ENCODE measurements around the gene DCHS1. TPM values are rescaled to one million over a fixed set of nuclear protein-coding genes. Genes with fewer than 3 reads are reported as not detected.

The DCHS1 gene
- total RNA-seq, 1 experiment from 2014 or later: 14.2 TPM

- peak; percentile 77 for TF ChIP-seq FOXK1 (CRISPR knock-in tag; IDR thresholded peaks at IDR 0.05)
- TF ChIP-seq SMAD3 (CRISPR knock-in tag; IDR thresholded peaks at IDR 0.05; ENCODE audit: borderline replicate concordance): no peak
- TF ChIP-seq NFE2L1 (CRISPR knock-in tag; IDR thresholded peaks at IDR 0.05): no peak
- TF ChIP-seq CDX4 (CRISPR knock-in tag; IDR thresholded peaks at IDR 0.05; ENCODE audit: borderline replicate concordance): 0 out of 2 replicates have a peak, but pooled peaks have one; percentile 27
- no peak for TF ChIP-seq ZNF532 (CRISPR knock-in tag; IDR thresholded peaks at IDR 0.05; ENCODE audit: borderline replicate concordance)
- TF ChIP-seq GRHL2 (CRISPR knock-in tag; IDR thresholded peaks at IDR 0.05; ENCODE audit: insufficient replicate concordance, severe bottlenecking): no peak
- peak; percentile 85 for TF ChIP-seq CREM (CRISPR knock-in tag; IDR thresholded peaks at IDR 0.05)
- no peak for TF ChIP-seq ZNF425 (CRISPR knock-in tag; conservative IDR thresholded peaks at IDR 0.05)
- no peak for TF ChIP-seq ARID4B (CRISPR knock-in tag; IDR thresholded peaks at IDR 0.05; ENCODE audit: borderline replicate concordance)
- no peak for TF ChIP-seq NR1H2 (CRISPR knock-in tag; IDR thresholded peaks at IDR 0.05)
- TF ChIP-seq ZNF671 (CRISPR knock-in tag; IDR thresholded peaks at IDR 0.05): no peak
- TF ChIP-seq ESRRA (CRISPR knock-in tag; IDR thresholded peaks at IDR 0.05; ENCODE audit: borderline replicate concordance): no peak
- TF ChIP-seq ZNF138 (CRISPR knock-in tag; conservative IDR thresholded peaks at IDR 0.05): no peak
- no peak for TF ChIP-seq HMGA2 (CRISPR knock-in tag; IDR thresholded peaks at IDR 0.05)
- no peak for TF ChIP-seq ZMAT4 (CRISPR knock-in tag; IDR thresholded peaks at IDR 0.05)
- no peak for TF ChIP-seq ZNF317 (CRISPR knock-in tag; IDR thresholded peaks at IDR 0.05; ENCODE audit: borderline replicate concordance, low read depth)
- no peak for TF ChIP-seq NR3C1 (CRISPR knock-in tag; conservative IDR thresholded peaks at IDR 0.05; ENCODE audit: low read depth)
These were observed 36.4 kb downstream of the DCHS1 start, which contains the start of gene TPP1 (continued) for GRCh38 chr11:6619004-6619745.
